Prostate gland (tissue), 2 donors: ENCODE data around the gene C1QTNF5. TPM values are rescaled to one million over a fixed set of nuclear protein-coding genes. Genes with fewer than 3 reads are reported as not detected.
A peak's percentile ranks its signal among the peaks of the same experiment; 100 is the strongest.

Source experiments
- DNase-seq: peaks from one replicate; pipeline ENCODE4 v3.0.0-alpha.2; 2019; ENCODE audit warnings: low spot score
- H3K27ac ChIP-seq, 2 donors: fragments of 200-600 bp; sonication (generic); 2 replicates each; pipeline ENCODE4 v1.5.1; 2017 to 2019
- H3K27me3 ChIP-seq: fragments of 200-600 bp; sonication (generic); replicated peaks from 2 replicates; pipeline ENCODE4 v1.5.1; 2019; ENCODE audit not compliant: insufficient read depth
- H3K36me3 ChIP-seq, 2 donors: fragments of 200-600 bp; sonication (generic); 1 replicate in 1 of 2; 2 replicates in 1 of 2; pipeline versions ENCODE4 v1.5.1 to v1.8.1; 2017 to 2019
- H3K4me1 ChIP-seq: fragments of 200-600 bp; sonication (generic); replicated peaks from 2 replicates; pipeline ENCODE4 v1.5.1; 2019
- H3K4me3 ChIP-seq, 2 donors: fragments of 200-600 bp; sonication (generic); 2 replicates each; pipeline ENCODE4 v1.5.1; 2017 to 2019
- H3K9me3 ChIP-seq: fragments of 200-600 bp; sonication (generic); 2 replicates; pipeline ENCODE4 v1.5.1; 2017
- POLR2A ChIP-seq: fragments of 450-650 bp; IDR thresholded peaks from one replicate; pipeline ENCODE4 v1.6.1; 2016; ENCODE audit warnings: antibody characterized with exemption, mild to moderate bottlenecking
- POLR2AphosphoS5 ChIP-seq: sonication (generic); formaldehyde crosslinking; IDR thresholded peaks from one replicate; pipeline ENCODE4 v1.6.1; 2017; ENCODE audit warnings: antibody characterized with exemption
- WGBS: methylation state at CpG from one replicate; pipeline ENCODE4 v1.1.5; 2018; 5-methylcytosine and 5-hydroxymethylcytosine counted together
- intact Hi-C: fragments of 100-400 bp; cut with DNase I; formaldehyde crosslinking; loops from one replicate; pipeline ENCODE4 v1.14.2; 2022
- total RNA-seq, 2 donors: library from RNA; depleted of rRNA; stranded (reverse); fragments of >200 nt; gene quantifications; one replicate each; pipeline ENCODE4 v1.1.0, GENCODE V29; 2016
- TF ChIP-seq, protein P1 (sequence below), 4 experiments: fragments of 200-600 bp in 2 of 4; fragments of 450-650 bp in 2 of 4; sonication (generic) in 2 of 4; IDR thresholded peaks; 1 replicate in 3 of 4; 2 replicates in 1 of 4; pipeline ENCODE4 v1.5.1; 2016 to 2019; ENCODE audit warnings: antibody characterized with exemption in 4 of 4, mild to moderate bottlenecking in 2 of 4, moderate library complexity in 2 of 4

Gene C1QTNF5
- total RNA-seq, 2 donors from 2014 or later: 15.3 to 20.2 TPM

DNA sequence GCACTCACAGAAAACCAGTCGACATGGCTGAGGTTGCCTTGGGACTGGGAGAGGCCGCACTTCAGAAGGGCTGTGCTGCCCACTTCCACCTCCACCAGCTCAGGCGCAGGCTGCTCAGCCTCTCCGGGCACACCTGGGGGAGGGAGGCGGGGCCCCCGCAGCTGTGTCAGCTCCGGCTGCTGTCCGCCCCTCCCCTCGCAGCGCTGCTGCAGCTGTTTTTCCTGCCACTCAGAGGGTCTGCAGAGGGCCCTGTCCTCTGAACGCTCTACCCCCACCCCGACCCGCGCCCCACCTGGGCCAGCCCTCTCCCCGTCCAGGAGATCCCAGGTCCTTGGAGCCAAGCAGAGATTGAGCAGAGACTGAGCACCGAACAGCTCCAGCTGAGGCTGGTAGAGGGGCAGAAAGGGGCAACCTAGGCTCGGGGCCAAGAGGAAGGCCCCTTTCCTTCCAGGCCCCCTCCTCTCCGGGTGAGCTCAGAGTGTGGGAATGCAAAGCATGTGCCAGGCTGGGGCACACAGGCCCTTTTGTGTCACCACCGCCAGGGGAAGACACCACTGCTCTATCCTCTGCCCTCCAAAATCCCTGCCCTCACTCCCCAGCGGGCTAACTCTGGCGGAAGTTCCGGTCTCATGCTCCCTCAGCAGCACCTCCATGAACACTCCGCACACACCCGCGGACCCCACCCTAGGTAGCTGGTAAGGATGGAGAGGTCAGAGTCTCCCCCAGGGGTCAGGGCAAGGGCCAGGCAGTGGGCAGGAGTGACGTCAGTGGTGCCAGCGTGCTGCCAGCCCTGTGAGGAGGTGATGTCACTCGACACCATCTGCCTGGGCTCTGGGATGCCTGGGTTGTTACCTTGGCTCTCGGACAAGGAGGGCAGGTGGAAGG lies 25.3 kb downstream of the C1QTNF5 start:
- H3K36me3 ChIP-seq: no peaks in the 10 kb centered on the region
- no peaks in the 10 kb centered on the region for H3K9me3 ChIP-seq
- H3K27ac ChIP-seq: peak overlapping the region; percentile 66 to 72
- H3K4me1 ChIP-seq: no peaks in the 10 kb centered on the region
- WGBS: 6% methylated on average over 24 of the region's 29 CpGs
- H3K27me3 ChIP-seq: peaks cover 3% of the 10 kb centered on the region
- H3K4me3 ChIP-seq: peak overlapping the region; percentile 28 to 40
- TF ChIP-seq POLR2AphosphoS5: no peak
- TF ChIP-seq POLR2A: no peak
- TF ChIP-seq, protein P1, sequence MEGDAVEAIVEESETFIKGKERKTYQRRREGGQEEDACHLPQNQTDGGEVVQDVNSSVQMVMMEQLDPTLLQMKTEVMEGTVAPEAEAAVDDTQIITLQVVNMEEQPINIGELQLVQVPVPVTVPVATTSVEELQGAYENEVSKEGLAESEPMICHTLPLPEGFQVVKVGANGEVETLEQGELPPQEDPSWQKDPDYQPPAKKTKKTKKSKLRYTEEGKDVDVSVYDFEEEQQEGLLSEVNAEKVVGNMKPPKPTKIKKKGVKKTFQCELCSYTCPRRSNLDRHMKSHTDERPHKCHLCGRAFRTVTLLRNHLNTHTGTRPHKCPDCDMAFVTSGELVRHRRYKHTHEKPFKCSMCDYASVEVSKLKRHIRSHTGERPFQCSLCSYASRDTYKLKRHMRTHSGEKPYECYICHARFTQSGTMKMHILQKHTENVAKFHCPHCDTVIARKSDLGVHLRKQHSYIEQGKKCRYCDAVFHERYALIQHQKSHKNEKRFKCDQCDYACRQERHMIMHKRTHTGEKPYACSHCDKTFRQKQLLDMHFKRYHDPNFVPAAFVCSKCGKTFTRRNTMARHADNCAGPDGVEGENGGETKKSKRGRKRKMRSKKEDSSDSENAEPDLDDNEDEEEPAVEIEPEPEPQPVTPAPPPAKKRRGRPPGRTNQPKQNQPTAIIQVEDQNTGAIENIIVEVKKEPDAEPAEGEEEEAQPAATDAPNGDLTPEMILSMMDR (IDR thresholded peaks at IDR 0.05): no peak
- no peak for DNase-seq
- intact Hi-C loops: loop anchor here (2.0 kb wide), 1 partner anchor 59 kb away; no protein-coding TSS in a partner anchor

GRCh38 chr11:119314726-119315125 lies 26.0 kb downstream of the C1QTNF5 start:
- 66% methylated on average over 15 of the region's 18 CpGs for WGBS
- Histone ChIP-seq H3K27ac (peak overlapping the region in 1 of 2 donors; percentile 72), H3K36me3 (no peaks in the 10 kb centered on the region), H3K4me1 (no peaks in the 10 kb centered on the region), H3K27me3 (peaks cover 2% of the 10 kb centered on the region), H3K9me3 (no peaks in the 10 kb centered on the region), H3K4me3 (no peak overlapping the region)
- intact Hi-C loops: no loop called here
- no peak for DNase-seq
- TF ChIP-seq, protein P1 (IDR thresholded peaks at IDR 0.05): no peak
- TF ChIP-seq POLR2A (no peak), POLR2AphosphoS5 (no peak)

GRCh38 chr11:119310682-119311052 lies 30.0 kb downstream of the C1QTNF5 start:
- TF ChIP-seq, protein P1 (IDR thresholded peaks at IDR 0.05): no peak
- no peak for TF ChIP-seq POLR2A
- intact Hi-C loops: no loop called here
- H3K27ac ChIP-seq: no peak overlapping the region
- H3K4me1 ChIP-seq: no peaks in the 10 kb centered on the region
- no peaks in the 10 kb centered on the region for H3K9me3 ChIP-seq
- no peaks in the 10 kb centered on the region for H3K27me3 ChIP-seq
- 80% methylated on average over 20 of the region's 20 CpGs for WGBS
- H3K36me3 ChIP-seq: no peaks in the 10 kb centered on the region
- no peak for DNase-seq
- no peak overlapping the region for H3K4me3 ChIP-seq

- no peaks in the 10 kb centered on the region for H3K9me3 ChIP-seq
- no peak overlapping the region for H3K4me3 ChIP-seq
- no peak for DNase-seq
- H3K27ac ChIP-seq: no peak overlapping the region
- TF ChIP-seq, protein P1 (IDR thresholded peaks at IDR 0.05): no peak
- TF ChIP-seq POLR2A: no peak
- no peak for TF ChIP-seq POLR2AphosphoS5
- no peaks in the 10 kb centered on the region for H3K4me1 ChIP-seq
- no peaks in the 10 kb centered on the region for H3K36me3 ChIP-seq
- no peaks in the 10 kb centered on the region for H3K27me3 ChIP-seq
- 85% methylated on average over 17 of the region's 17 CpGs for WGBS
- intact Hi-C loops: no loop called here
Measured at GRCh38 chr11:119309953-119310681, 30.6 kb downstream of the C1QTNF5 start.
